Measurements from ENCODE around the gene LAMA2.

LAMA2 gene

GRCh38 chr6:129236001-129236517, 353.1 kb downstream of the LAMA2 start:
- no peak for DNase-seq

GRCh38 chr6:129238991-129239390, 356.1 kb downstream of the LAMA2 start:
- DNase-seq, result no peak

- DNase-seq, result peak; percentile 68
These were observed 357.0 kb downstream of the LAMA2 start for GRCh38 chr6:129239825-129240491.

- no peak for DNase-seq
These were observed 357.5 kb downstream of the LAMA2 start for GRCh38 chr6:129240492-129240853.

- no peak for DNase-seq
These were observed 359.6 kb downstream of the LAMA2 start for GRCh38 chr6:129242546-129242945.

- DNase-seq, result no peak
These were observed 360.4 kb downstream of the LAMA2 start for GRCh38 chr6:129243377-129243776.

GRCh38 chr6:129248946-129249345, 366.0 kb downstream of the LAMA2 start:
- no peak for DNase-seq

GRCh38 chr6:129251669-129252376, 368.9 kb downstream of the LAMA2 start:
- peak; percentile 55 for DNase-seq

- no peak for DNase-seq
These were observed 369.6 kb downstream of the LAMA2 start for GRCh38 chr6:129252377-129253071.

GRCh38 chr6:129253242-129253641, 370.3 kb downstream of the LAMA2 start:
- no peak for DNase-seq

GRCh38 chr6:129253727-129254126, 370.8 kb downstream of the LAMA2 start:
- no peak for DNase-seq

- no peak for DNase-seq
These were observed 374.3 kb downstream of the LAMA2 start for GRCh38 chr6:129257196-129257595.

- DNase-seq, result no peak
These were observed 379.7 kb downstream of the LAMA2 start for GRCh38 chr6:129262661-129263060.

GRCh38 chr6:129263176-129263575, 380.2 kb downstream of the LAMA2 start:
- DNase-seq, result no peak

- peak; percentile 35 for DNase-seq
These were observed 381.6 kb downstream of the LAMA2 start for GRCh38 chr6:129264480-129265045.

- no peak for DNase-seq
These were observed 384.1 kb downstream of the LAMA2 start for GRCh38 chr6:129267028-129267427.

GRCh38 chr6:129269076-129269475, 386.1 kb downstream of the LAMA2 start:
- no peak for DNase-seq

GRCh38 chr6:129269891-129270290, 387.0 kb downstream of the LAMA2 start:
- no peak for DNase-seq

- DNase-seq, result no peak
These were observed 387.5 kb downstream of the LAMA2 start for GRCh38 chr6:129270450-129270849.

GRCh38 chr6:129273161-129273560, 390.2 kb downstream of the LAMA2 start:
- no peak for DNase-seq

GRCh38 chr6:129276461-129276860, 393.5 kb downstream of the LAMA2 start:
- no peak for DNase-seq

- DNase-seq, result no peak
These were observed 394.0 kb downstream of the LAMA2 start for GRCh38 chr6:129276986-129277385.

All from NCI-H226 (cell line).